Lower leg skin (tissue), 3 donors: ENCODE results near the gene PPP2R3A.

Experiments used
- CTCF ChIP-seq, 3 donors: fragments of 450-650 bp; IDR thresholded peaks; one replicate each; pipeline ENCODE4 v1.5.1; 2016; ENCODE audit warnings: antibody characterized with exemption in 3 of 3, mild to moderate bottlenecking in 3 of 3, moderate library complexity in 2 of 3
- POLR2A ChIP-seq, 2 donors: fragments of 450-650 bp; IDR thresholded peaks; one replicate each; pipeline ENCODE4 v1.6.1; 2016 to 2017; ENCODE audit warnings: antibody characterized with exemption in 2 of 2, mild to moderate bottlenecking in 1 of 2, moderate library complexity in 1 of 2

DNA sequence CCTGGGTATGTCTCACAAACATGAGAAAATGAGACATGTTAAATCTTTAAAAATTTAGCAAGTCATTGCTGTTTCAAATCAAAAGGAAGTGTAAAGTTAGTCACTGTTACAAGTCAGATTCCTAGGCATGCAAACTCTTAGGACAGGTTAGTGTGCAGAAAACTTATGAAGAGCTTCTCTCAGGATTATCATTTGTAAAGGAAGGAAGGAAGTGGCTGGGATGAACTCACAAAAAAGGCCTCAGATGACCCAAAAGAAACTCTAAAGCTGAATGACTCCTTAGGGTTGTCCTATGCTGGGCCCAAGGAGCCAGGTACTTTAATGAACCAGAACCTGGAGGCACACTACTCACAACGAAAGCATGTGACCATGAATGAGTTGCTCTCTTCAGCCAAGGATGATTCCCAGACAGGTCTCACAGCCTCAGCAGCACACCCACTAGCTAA is 205.6 kb downstream of the PPP2R3A start:
- TF ChIP-seq POLR2A (IDR thresholded peaks at IDR 0.05) = no peak
- no peak for TF ChIP-seq CTCF (IDR thresholded peaks at IDR 0.05)
